GM19463 (cell line): ENCODE measurements around the gene CTNNBL1.

Source experiments
- ATAC-seq: cut with Tn5 transposase; IDR thresholded peaks from one replicate; pipeline ENCODE4 v1.9.1; 2021; ENCODE audit warnings: mild to moderate bottlenecking, moderate library complexity; ENCODE audit not compliant: unreplicated experiment

CTNNBL1 gene

GRCh38 chr20:37895166-37895565 is 201.3 kb downstream of the CTNNBL1 start:
- no peak for ATAC-seq

GRCh38 chr20:37896932-37897548 is 203.2 kb downstream of the CTNNBL1 start:
- ATAC-seq = no peak

DNA sequence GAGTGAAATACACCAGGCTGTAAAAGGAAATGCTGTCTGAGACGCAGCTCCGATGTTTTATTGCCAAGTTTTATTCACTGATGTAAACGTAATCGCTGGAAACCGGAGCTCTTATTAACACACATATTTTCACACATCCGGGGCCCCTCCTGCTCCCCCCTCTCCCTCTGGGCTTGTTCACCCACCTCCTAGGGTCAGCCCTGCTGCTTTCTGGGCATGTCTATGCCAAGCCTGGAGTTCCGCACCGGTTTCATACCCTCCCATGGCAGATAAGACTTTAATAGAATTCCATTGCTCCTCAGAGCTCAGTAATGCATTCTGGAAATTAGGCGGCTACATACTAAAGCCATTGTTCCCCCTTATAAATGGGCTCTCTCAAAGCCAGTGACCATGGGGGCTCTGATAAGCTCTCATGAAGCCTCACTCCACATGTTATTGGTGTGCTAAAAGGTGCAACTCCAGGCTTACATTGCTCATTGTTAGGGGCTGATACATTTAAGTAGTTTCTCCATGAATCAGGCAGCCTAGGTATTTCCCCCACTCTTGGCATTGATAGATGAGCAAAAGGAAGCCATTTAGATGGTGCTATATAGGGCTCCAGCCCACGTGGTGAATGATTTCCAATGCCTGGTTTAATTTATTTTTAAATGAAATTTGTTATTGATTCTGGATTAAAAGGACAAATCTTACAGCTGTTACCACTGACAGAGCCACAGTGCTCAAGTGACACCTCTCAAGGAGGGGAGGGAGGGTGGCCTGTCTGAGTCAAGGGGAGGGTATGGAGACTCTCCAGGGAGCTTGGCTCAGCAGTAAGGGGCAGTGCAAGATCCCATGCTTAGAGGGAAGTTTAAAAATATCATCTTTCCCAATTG is 204.6 kb downstream of the CTNNBL1 start:
- ATAC-seq = no peak

DNA sequence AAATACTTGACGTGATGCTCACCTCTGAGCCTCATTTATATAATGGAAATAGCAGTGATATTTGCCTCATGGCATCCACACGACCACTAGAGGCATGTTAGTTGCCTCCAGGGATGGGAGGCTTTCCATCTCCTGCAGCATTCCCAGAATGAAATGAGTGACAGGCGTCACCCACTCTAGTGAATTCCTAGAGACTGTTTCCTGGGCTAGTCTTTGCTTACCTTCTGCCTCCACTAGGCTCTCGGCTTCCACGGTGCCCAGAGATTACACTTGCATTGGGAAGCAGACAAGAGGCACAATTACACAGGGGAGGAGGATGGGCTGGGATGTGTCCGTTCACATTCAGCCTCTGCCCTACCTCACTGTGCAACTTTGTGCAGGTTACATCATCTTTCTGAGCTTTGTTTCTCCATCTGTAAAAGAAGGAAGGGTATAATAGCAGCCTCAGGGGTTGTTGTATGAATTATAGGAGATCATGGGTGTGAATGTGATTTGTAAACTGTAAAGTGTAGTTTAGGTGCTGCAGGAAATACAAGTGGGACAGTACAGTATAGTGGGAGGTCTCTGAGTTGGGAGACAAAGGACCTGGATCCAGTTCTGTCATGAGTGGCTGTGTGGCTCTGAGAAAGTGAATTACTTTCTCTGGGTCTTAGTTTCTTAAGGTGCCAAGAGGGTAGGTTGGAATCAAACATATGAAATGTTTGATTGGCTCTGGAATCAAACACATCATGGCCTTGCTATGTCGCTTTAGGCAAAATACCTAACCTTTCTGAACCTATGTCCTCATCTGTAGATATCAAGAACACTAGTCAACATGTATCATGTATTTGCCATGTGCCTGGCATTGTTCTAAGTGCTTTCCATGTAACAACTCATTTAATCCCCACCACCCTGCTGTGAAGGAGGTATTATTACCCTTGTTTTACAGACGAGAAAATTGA is 205.5 kb downstream of the CTNNBL1 start:
- no peak for ATAC-seq

DNA sequence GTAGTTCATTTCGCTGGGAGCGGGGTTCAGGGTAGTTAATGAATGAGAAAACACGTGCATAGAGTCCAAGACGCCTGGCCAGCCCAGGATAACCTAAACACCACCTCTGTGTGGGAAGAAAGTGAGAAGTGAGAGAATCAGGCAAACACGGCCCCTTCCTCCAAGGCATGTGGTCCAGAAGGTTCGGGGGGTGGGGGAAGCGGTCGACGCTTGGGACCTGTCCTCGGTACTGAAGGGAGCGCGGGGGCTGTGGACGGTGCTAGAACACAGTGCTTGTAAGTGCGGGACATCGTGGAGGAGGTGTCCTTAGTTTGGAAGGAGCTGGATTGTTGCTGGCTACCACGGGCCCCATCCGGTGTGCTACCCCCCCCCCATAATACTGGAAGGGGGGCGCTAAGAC is 207.4 kb downstream of the CTNNBL1 start:
- ATAC-seq = no peak

GRCh38 chr20:37901654-37902503 is 208.0 kb downstream of the CTNNBL1 start:
- no peak for ATAC-seq

DNA sequence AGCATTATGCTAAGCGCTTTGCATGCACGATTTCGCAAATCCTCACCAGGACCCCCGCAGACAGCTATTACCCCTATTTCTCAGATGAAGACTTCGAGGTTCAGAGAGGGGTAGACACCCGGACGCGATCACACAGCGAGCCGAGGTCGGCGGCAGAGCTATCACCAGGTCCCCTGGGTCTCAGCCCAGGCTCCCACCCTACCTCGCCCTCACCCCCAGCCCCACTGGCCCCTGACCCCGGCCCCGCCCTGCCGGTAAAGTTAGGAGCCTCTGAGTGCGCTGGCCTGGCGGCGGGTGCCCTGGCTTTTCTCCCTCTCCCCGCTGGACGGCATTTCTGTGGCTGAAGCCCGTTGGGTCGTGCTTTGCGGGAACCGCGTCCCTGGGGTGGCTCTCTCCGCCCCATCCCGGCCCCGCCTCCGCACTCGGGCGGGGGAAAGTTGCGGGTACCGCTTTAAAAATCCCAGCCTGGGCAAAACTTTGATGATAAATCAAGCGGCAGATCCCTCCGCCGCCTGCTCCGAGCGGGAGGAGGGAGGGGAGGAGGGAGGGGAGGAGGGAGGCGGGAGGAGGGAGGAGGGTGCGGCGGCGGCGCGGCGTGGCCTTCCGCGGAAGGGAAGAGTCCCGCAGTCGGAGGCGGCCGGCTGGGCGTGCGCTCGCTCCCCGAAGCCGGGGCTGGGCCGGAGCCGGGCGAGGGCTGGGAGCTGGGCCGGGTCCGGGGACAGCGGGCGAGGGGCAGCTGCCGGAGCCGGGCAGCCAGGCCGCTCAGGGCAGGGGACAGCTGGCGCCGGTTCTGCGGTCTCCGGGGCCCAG is 208.9 kb downstream of the CTNNBL1 start, which contains the start of gene VSTM2L:
VSTM2L (plus strand) TSS at position 624 of the 810 bp plus-strand sequence. CDS start 224 bp downstream, outside the sequence.
- ATAC-seq = no peak

DNA sequence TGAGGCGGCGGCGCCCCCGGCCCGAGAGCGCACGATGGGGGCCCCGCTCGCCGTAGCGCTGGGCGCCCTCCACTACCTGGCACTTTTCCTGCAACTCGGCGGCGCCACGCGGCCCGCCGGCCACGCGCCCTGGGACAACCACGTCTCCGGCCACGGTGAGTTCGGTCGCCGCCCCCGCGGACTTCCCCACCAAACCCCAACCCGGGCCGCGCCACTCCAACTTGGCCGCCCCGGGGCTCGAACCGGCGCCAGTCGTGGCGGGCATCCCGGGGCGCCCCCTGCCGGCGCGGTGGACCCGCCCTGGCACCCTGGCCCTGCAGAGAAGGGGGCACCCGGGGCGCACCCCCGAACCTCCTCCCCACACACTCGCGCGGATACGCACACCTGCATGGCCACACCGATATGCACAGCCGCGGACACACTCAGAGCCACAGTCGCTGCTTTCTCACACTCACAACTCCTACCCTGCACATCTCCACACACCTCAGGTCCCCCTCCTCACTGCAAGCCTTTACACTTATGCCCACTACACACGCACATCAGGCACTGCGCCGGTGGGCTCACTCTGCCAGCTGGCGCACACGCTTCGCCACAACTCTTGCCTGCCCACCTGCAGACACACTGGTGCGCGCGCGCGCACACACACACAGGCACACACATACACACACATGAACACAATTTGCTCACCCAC is 209.6 kb downstream of the CTNNBL1 start:
- no peak for ATAC-seq

GRCh38 chr20:37904008-37904642 is 210.3 kb downstream of the CTNNBL1 start:
- no peak for ATAC-seq

DNA sequence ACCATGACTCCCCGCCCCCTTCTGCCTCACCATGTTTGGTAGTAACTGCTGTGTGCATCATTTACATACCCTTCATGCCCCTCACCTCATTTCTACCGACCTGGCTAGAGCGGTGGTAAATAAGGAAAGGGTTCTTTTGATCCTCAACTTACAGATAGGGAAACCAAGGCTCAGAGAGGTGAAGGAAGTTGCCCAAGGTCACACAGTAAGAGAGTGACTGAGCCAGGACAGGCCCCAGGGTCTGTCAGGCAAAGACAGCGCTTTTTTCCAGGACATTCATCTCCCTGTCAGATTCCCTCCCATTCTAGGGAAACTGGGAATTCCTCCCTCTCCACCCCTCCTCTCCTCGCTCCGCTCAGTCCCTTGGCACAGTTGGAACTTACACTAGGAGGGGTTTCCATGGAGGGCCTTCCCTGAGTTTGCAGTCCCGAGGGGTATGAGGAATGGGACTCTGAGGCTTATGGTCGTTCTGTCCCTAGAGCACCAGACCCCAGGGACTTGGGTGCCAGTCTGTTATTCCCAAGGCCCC is 211.1 kb downstream of the CTNNBL1 start:
- ATAC-seq = no peak

GRCh38 chr20:37905671-37906613 is 212.1 kb downstream of the CTNNBL1 start:
- ATAC-seq = no peak

DNA sequence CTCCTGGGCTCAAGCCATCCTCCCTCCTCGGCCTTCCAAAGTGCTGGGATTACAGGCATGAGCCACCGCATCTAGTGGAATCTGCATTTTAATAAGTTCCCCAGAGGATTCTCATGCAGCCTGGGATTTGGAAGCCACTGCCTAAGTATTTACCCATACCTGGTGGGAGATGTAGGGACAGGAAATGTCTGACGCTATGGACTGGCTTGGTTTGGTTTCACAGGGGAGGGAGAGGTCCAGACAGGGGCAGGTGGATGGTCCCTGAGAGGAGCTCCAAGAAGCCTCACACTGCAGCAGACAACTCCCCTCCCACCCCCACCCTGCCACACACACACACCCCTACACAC is 213.5 kb downstream of the CTNNBL1 start:
- no peak for ATAC-seq

GRCh38 chr20:37907677-37908401 is 214.0 kb downstream of the CTNNBL1 start:
- ATAC-seq = no peak

DNA sequence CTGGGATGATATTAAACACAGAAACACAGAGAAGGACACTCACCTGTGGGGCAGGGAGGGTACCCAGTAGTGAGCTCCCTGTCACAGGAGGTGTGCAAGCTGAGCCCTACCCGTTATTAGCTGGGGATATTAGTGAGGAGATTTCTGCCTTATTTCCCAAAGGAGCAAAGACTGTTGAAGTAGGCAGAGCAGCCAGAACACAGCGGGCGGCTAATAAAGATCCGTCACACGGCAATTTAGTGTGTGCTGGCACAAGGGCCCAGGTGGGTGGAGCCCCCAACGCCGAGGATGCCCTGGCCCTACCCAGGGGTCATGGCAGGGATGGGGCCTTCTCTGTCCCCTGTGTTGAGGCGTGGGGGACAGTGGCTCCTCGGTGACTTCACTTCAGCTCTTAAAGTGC is 217.4 kb downstream of the CTNNBL1 start:
- ATAC-seq = no peak

DNA sequence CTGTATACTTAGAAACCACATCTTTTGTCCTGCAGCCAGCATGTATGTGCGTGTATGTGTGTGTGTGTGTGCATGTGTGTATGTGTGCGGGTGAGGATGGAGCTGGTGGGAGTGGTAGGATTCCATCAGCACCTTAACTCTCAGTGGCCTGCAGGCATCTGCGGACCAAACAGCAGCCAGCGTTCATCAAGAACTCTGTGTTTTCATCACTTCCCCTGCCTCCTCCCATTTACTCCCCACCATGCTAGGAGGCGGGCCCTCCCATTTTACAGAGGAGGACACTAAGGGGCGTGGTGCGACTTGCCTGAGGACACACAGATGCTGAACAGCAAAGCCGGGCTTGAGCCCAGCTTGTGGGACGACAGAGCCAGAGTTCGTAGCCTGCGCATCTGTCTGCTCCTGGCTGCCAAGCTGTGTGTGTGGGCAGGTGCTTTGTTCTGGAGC is 218.0 kb downstream of the CTNNBL1 start:
- ATAC-seq = no peak

- no peak for ATAC-seq
Observed at GRCh38 chr20:37912874-37913273, 219.0 kb downstream of the CTNNBL1 start.
